Measurements from ENCODE around the gene MEGF11. TPM values are rescaled to one million over a fixed set of nuclear protein-coding genes. Genes with fewer than 3 reads are reported as not detected.
A peak's percentile ranks its signal among the peaks of the same experiment; 100 is the strongest.

The MEGF11 gene
- polyA plus RNA-seq, 3 donors = not detected

GRCh38 chr15:66038387-66039116 lies 215.0 kb downstream of the MEGF11 start:
- Mint-ChIP-seq H3K9me3 (peaks cover 0 to 5% (median under 1%) of the 10 kb centered on the region in 7 donors), H3K4me1 (no peaks in the 10 kb centered on the region), H3K4me3 (peak overlapping the region in 1 of 2 donors; percentile 6), H3K27ac (peak overlapping the region in 1 of 7 donors; percentile 48), H3K36me3 (no peaks in the 10 kb centered on the region), H3K27me3 (ENCODE audit: low read depth in 3 of 3) (peaks cover 18 to 30% (median 25%) of the 10 kb centered on the region in 3 donors)
- Histone ChIP-seq H3K36me3 (replicated peaks in 1 of 2; ENCODE audit: control insufficient read depth in 1 of 2, insufficient read depth in 2 of 2, low read length in 2 of 2) (no peaks in the 10 kb centered on the region), H3K27ac (ENCODE audit: low read depth in 1 of 2, low read length in 2 of 2) (no peak overlapping the region), H3K9ac (ENCODE audit: insufficient read depth, low read length, poor library complexity, severe bottlenecking) (no peak overlapping the region), H3K9me3 (replicated peaks in 1 of 2; ENCODE audit: control insufficient read depth in 1 of 2, insufficient read depth in 1 of 2, low read length in 2 of 2) (peaks cover 0 to under 1% of the 10 kb centered on the region in 2 donors), H3K27me3 (ENCODE audit: control insufficient read depth in 2 of 2, insufficient read depth in 2 of 2, low read length in 2 of 2) (peaks cover 5 to 20% of the 10 kb centered on the region in 2 donors), H3K4me2 (replicated peaks; ENCODE audit: extremely low read depth, low read length, poor library complexity, severe bottlenecking) (no peak overlapping the region), H3K4me3 (replicated peaks in 1 of 3; ENCODE audit: low read depth in 2 of 3, low read length in 3 of 3) (no peak overlapping the region), H4K20me1 (ENCODE audit: insufficient read depth, low read length) (no peaks in the 10 kb centered on the region), H3K4me1 (ENCODE audit: control insufficient read depth in 1 of 2, insufficient read depth in 2 of 2, low read length in 2 of 2) (no peaks in the 10 kb centered on the region), H3K79me2 (ENCODE audit: insufficient read depth, low read length) (no peaks in the 10 kb centered on the region), H2AFZ (ENCODE audit: insufficient read depth, low read depth, low read length, poor library complexity, severe bottlenecking) (no peak overlapping the region)
- intact Hi-C loops (cut with micrococcal nuclease) = no loop called here
- TF ChIP-seq CTCF (IDR thresholded peaks at IDR 0.05) = no peak
- DNase-seq = no peak
- 74% methylated on average over 4 of the region's 8 CpGs for WGBS (ENCODE audit: insufficient coverage)

- H4K20me1 ChIP-seq (ENCODE audit: insufficient read depth, low read length) = no peaks in the 10 kb centered on the region
- Mint-ChIP-seq H3K4me1 (no peaks in the 10 kb centered on the region), H3K36me3 (no peaks in the 10 kb centered on the region), H3K9me3 (peaks cover 0 to 6% (median 4%) of the 10 kb centered on the region in 7 donors), H3K27me3 (ENCODE audit: low read depth in 3 of 3) (peaks cover 16 to 36% (median 27%) of the 10 kb centered on the region in 3 donors), H3K27ac (no peak overlapping the region), H3K4me3 (no peak overlapping the region)
- no peak overlapping the region for H3K4me2 ChIP-seq (replicated peaks; ENCODE audit: extremely low read depth, low read length, poor library complexity, severe bottlenecking)
- no peaks in the 10 kb centered on the region for H3K4me1 ChIP-seq (ENCODE audit: control insufficient read depth in 1 of 2, insufficient read depth in 2 of 2, low read length in 2 of 2)
- H2AFZ ChIP-seq (ENCODE audit: insufficient read depth, low read depth, low read length, poor library complexity, severe bottlenecking) = no peak overlapping the region
- H3K27me3 ChIP-seq (ENCODE audit: control insufficient read depth in 2 of 2, insufficient read depth in 2 of 2, low read length in 2 of 2) = peaks cover 5 to 20% of the 10 kb centered on the region in 2 donors
- DNase-seq = no peak
- intact Hi-C loops (cut with micrococcal nuclease) = no loop called here
- peaks cover 0 to 5% of the 10 kb centered on the region in 2 donors for H3K9me3 ChIP-seq (replicated peaks in 1 of 2; ENCODE audit: control insufficient read depth in 1 of 2, insufficient read depth in 1 of 2, low read length in 2 of 2)
- H3K79me2 ChIP-seq (ENCODE audit: insufficient read depth, low read length) = no peaks in the 10 kb centered on the region
- no peaks in the 10 kb centered on the region for H3K36me3 ChIP-seq (replicated peaks in 1 of 2; ENCODE audit: control insufficient read depth in 1 of 2, insufficient read depth in 2 of 2, low read length in 2 of 2)
- 57% methylated on average over 2 of the region's 5 CpGs for WGBS (ENCODE audit: insufficient coverage)
- no peak overlapping the region for H3K4me3 ChIP-seq (replicated peaks in 1 of 3; ENCODE audit: low read depth in 2 of 3, low read length in 3 of 3)
- no peak overlapping the region for H3K27ac ChIP-seq (ENCODE audit: low read depth in 1 of 2, low read length in 2 of 2)
- no peak for TF ChIP-seq CTCF (IDR thresholded peaks at IDR 0.05)
- no peak overlapping the region for H3K9ac ChIP-seq (ENCODE audit: insufficient read depth, low read length, poor library complexity, severe bottlenecking)
Observed at GRCh38 chr15:66036859-66037258, 216.7 kb downstream of the MEGF11 start.
